IMR-90 (cell line): ENCODE data around the gene SOX2. TPM values are rescaled to one million over a fixed set of nuclear protein-coding genes. Genes with fewer than 3 reads are reported as not detected.

Experiments
- ATAC-seq: fragments of 200-7000 bp; cut with Tn5 transposase; 2 replicates; pipeline ENCODE4 v1.9.1; 2020; ENCODE audit warnings: low read depth, mild to moderate bottlenecking, moderate library complexity
- BruUV-seq: library from RNA; stranded (reverse); fragments of 400-500 nt; replicated peaks from 2 replicates; lab custom pipeline; 2021; lab: Mats Ljungman, UMichigan
- CTCF ChIA-PET: fragments of 300-600 bp; formaldehyde crosslinking; extraction: SDS; loops from one replicate; lab custom pipeline; 2021; ENCODE audit warnings: antibody characterized with exemption; lab: Yijun Ruan, JAX
- POLR2A ChIA-PET: fragments of 300-600 bp; sonication (Branson Sonifier 250); formaldehyde crosslinking; loops from one replicate; lab custom pipeline; 2022; ENCODE audit warnings: antibody characterized with exemption; ENCODE audit not compliant: unreplicated experiment; lab: Charles Lee
- DNase-seq: peaks from one replicate; pipeline ENCODE4 v3.0.0; 2013
- H2AFZ ChIP-seq: replicated peaks from 2 replicates; pipeline ENCODE3; 2013; ENCODE audit warnings: low read length, mild to moderate bottlenecking; ENCODE audit not compliant: poor library complexity
- H2AK5ac ChIP-seq: 2 replicates; pipeline ENCODE4 v1.6.1; 2013; ENCODE audit warnings: low read depth, low read length, inconsistent platforms
- H2AK9ac ChIP-seq: replicated peaks from 2 replicates; pipeline ENCODE3; 2013; ENCODE audit warnings: mild to moderate bottlenecking, low read depth, low read length, moderate library complexity; ENCODE audit not compliant: poor library complexity
- H2BK120ac ChIP-seq: 2 replicates; pipeline ENCODE4 v1.6.1; 2013; ENCODE audit warnings: low read depth, low read length, inconsistent platforms
- H2BK15ac ChIP-seq: 3 replicates; pipeline ENCODE4 v1.6.1; 2013; ENCODE audit warnings: low read depth, low read length, inconsistent platforms
- H2BK20ac ChIP-seq: 2 replicates; pipeline ENCODE4 v1.6.1; 2013; ENCODE audit warnings: low read depth, mild to moderate bottlenecking, inconsistent platforms, low read length, moderate library complexity
- H2BK5ac ChIP-seq: 2 replicates; pipeline ENCODE4 v1.6.1; 2013; ENCODE audit warnings: mild to moderate bottlenecking, low read depth, low read length, inconsistent platforms; ENCODE audit not compliant: poor library complexity, severe bottlenecking
- H3K14ac ChIP-seq: replicated peaks from 2 replicates; pipeline ENCODE4 v1.6.1; 2013; ENCODE audit warnings: low read depth, low read length, inconsistent platforms
- H3K18ac ChIP-seq: 2 replicates; pipeline ENCODE4 v1.6.1; 2013; ENCODE audit warnings: low read depth, low read length, control low read depth
- H3K23ac ChIP-seq: 2 replicates; pipeline ENCODE4 v1.6.1; 2013; ENCODE audit warnings: low read depth, low read length, inconsistent platforms
- H3K27ac ChIP-seq: 2 replicates; pipeline ENCODE4 v1.5.1; 2013; ENCODE audit warnings: mild to moderate bottlenecking, control low read depth, low read length; ENCODE audit not compliant: insufficient read depth
- H3K27me3 ChIP-seq: 2 replicates; pipeline ENCODE4 v1.6.1; 2013; ENCODE audit warnings: low read length; ENCODE audit not compliant: control insufficient read depth, insufficient read depth
- H3K36me3 ChIP-seq: 2 replicates; pipeline ENCODE4 v1.6.1; 2013; ENCODE audit warnings: low read length, mixed read lengths; ENCODE audit not compliant: control insufficient read depth, insufficient read depth
- H3K4ac ChIP-seq: 2 replicates; pipeline ENCODE4 v1.6.1; 2013; ENCODE audit warnings: low read depth, low read length, inconsistent platforms
- H3K4me1 ChIP-seq: 2 replicates; pipeline ENCODE4 v1.6.1; 2013; ENCODE audit warnings: low read length, mixed read lengths; ENCODE audit not compliant: control insufficient read depth, insufficient read depth
- H3K4me2 ChIP-seq: 2 replicates; pipeline ENCODE4 v1.6.1; 2013; ENCODE audit warnings: low read depth, mild to moderate bottlenecking, control low read depth, low read length, moderate library complexity
- H3K4me3 ChIP-seq: 2 replicates; pipeline ENCODE4 v1.5.1; 2013; ENCODE audit warnings: low read depth, mild to moderate bottlenecking, control low read depth, low read length, moderate library complexity; ENCODE audit not compliant: insufficient read depth
- H3K56ac ChIP-seq: 2 replicates; pipeline ENCODE4 v1.6.1; 2013; ENCODE audit warnings: low read length, inconsistent platforms; ENCODE audit not compliant: insufficient read depth; ENCODE audit errors: extremely low read depth
- H3K79me1 ChIP-seq, 2 experiments: 2 replicates each; pipeline ENCODE4 v1.6.1; 2013; ENCODE audit warnings: low read length in 2 of 2, inconsistent platforms in 1 of 2, low read depth in 1 of 2
- H3K9ac ChIP-seq: 2 replicates; pipeline ENCODE4 v1.6.1; 2013; ENCODE audit warnings: low read depth, low read length, control low read depth
- H3K9me1 ChIP-seq: 2 replicates; pipeline ENCODE4 v1.6.1; 2013; ENCODE audit warnings: low read length, inconsistent platforms; ENCODE audit not compliant: insufficient read depth
- H3K9me3 ChIP-seq: 2 replicates; pipeline ENCODE4 v1.6.1; 2013; ENCODE audit warnings: low read length; ENCODE audit not compliant: control insufficient read depth, insufficient read depth
- H4K20me1 ChIP-seq: 2 replicates; pipeline ENCODE4 v1.6.1; 2013; ENCODE audit warnings: low read length, inconsistent platforms; ENCODE audit not compliant: insufficient read depth
- H4K5ac ChIP-seq: 2 replicates; pipeline ENCODE4 v1.6.1; 2013; ENCODE audit warnings: mild to moderate bottlenecking, low read depth, low read length, control low read depth
- H4K8ac ChIP-seq, 2 experiments: 2 replicates each; pipeline ENCODE4 v1.6.1; 2013; ENCODE audit warnings: low read depth in 2 of 2, low read length in 2 of 2, control low read depth in 1 of 2, inconsistent platforms in 1 of 2
- H4K91ac ChIP-seq: 2 replicates; pipeline ENCODE4 v1.6.1; 2013; ENCODE audit warnings: low read depth, low read length, inconsistent platforms; ENCODE audit not compliant: insufficient read depth
- NFE2L2 ChIP-seq: fragments of 150-350 bp; IDR thresholded peaks from 2 replicates; pipeline ENCODE4 v1.6.1; 2016; ENCODE audit warnings: low read depth, mild to moderate bottlenecking, low read length
- RAD21 ChIP-seq: IDR thresholded peaks from 2 replicates; pipeline ENCODE4 v1.6.1; 2012; ENCODE audit warnings: low read length, improper control_type of control experiment
- SMC3 ChIP-seq: fragments of 150-350 bp; IDR thresholded peaks from 2 replicates; pipeline ENCODE4 v1.6.1; 2016; ENCODE audit warnings: low read depth, mild to moderate bottlenecking, antibody characterized with exemption, low read length, moderate library complexity
- WGBS, 2 experiments: methylation state at CpG; one replicate each; pipeline versions ENCODE4 v1.1.5 to v1.1.7; 2013; ENCODE audit warnings: missing lambda C conversion rate in 2 of 2; ENCODE audit not compliant: insufficient read length in 1 of 2; ENCODE audit errors: extremely low coverage in 2 of 2; 5-methylcytosine and 5-hydroxymethylcytosine counted together
- dilution Hi-C: fragments of 300-500 bp; cut with HindIII; formaldehyde crosslinking; loops from one replicate; pipeline ENCODE4 v1.14.3; 2018; ENCODE audit warnings: low sequenced_read_pairs; ENCODE audit not compliant: unreplicated experiment
- in situ Hi-C: fragments of 300-500 bp; cut with MboI; formaldehyde crosslinking; loops from 3 replicates; pipeline ENCODE4 v1.14.3; 2019; ENCODE audit warnings: low sequenced_read_pairs, inconsistent platforms, mixed read lengths
- intact Hi-C: fragments of 100-400 bp; cut with micrococcal nuclease; formaldehyde crosslinking; loops from 2 replicates; pipeline ENCODE4 v1.10.0; 2022
- polyA plus RNA-seq, 3 experiments: library from polyadenylated mRNA; depleted of rRNA; stranded (reverse); fragments of >200 nt; gene quantifications; 2 replicates each; pipeline ENCODE4 v1.2.3, GENCODE V29; 2012; ENCODE audit warnings: low replicate concordance in 1 of 3
- total RNA-seq: library from RNA; depleted of rRNA; stranded (reverse); fragments of >200 nt; gene quantifications from 2 replicates; pipeline ENCODE4 v1.2.3, GENCODE V29; 2012
- TF ChIP-seq, protein P1 (sequence below): conservative IDR thresholded peaks from 2 replicates; pipeline ENCODE4 v1.5.1; 2012; ENCODE audit warnings: mild to moderate bottlenecking, low read depth, low read length, improper control_type of control experiment

Gene SOX2
- total and polyA plus RNA-seq, 2 of the 4 experiments (the other 2 are of a cell fraction) = not detected

DNA sequence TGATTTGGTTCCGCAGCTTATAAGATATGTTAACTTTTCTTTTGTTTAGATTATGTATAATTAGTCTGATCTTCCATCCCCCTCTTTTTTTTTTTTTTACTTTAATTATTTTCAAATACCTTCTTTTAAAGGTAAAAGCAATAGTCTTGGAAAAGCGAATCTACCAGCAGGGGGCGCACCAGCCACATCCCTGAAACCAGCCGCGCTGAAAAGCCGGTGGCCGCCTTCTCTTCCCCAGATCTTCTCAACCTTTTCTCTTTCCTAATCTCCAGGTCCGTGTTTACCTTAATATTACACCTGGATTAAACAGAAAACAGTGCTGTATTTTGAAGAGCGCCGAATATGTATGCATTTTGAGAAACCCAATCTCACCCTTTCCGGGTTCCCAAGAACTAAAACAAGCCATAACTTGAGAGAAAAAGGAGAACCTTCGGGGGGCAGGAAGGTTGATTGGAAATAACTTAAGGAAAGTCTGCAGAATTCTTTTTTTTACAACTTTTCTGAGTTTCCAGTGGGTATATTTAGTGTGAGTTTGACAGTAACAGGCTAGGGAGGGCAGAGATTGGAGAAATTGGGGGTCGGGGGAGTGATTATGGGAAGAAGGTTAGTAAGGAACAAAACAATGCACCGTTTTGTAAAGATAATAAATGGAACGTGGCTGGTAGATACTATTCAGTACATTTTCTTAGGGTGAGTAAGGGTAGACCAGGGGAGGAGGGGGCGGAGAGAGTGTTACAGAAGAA, 2.0 kb upstream of the SOX2 start:
- Histone ChIP-seq H3K27ac (no peak overlapping the region), H3K9ac (no peak overlapping the region), H2BK20ac (no peak overlapping the region), H4K91ac (no peak overlapping the region), H3K14ac (no peak overlapping the region), H2AK5ac (no peak overlapping the region), H3K79me1 (no peaks in the 10 kb centered on the region), H2BK15ac (no peak overlapping the region), H3K23ac (no peak overlapping the region), H3K4me3 (no peak overlapping the region), H2BK120ac (no peak overlapping the region), H4K20me1 (no peaks in the 10 kb centered on the region), H3K9me3 (no peaks in the 10 kb centered on the region), H3K36me3 (no peaks in the 10 kb centered on the region), H3K56ac (no peak overlapping the region), H2AFZ (no peak overlapping the region), H4K8ac (no peak overlapping the region), H2BK5ac (no peak overlapping the region), H3K9me1 (no peaks in the 10 kb centered on the region), H3K4me1 (no peaks in the 10 kb centered on the region), H3K4ac (no peak overlapping the region), H3K27me3 (peaks cover 47% of the 10 kb centered on the region), H3K18ac (no peak overlapping the region), H2AK9ac (no peak overlapping the region), H4K5ac (no peak overlapping the region), H3K4me2 (no peak overlapping the region)
- in situ Hi-C loops = loop anchor here (5.0 kb wide), 1 partner anchor 978 kb away; no protein-coding TSS in a partner anchor
- ChIA-PET CTCF (interaction anchor here (0.6 to 1.3 kb wide), 5 partner anchors 867 to 1373 kb away, joined by 3 to 16 read pairs (median 4); no protein-coding TSS in a partner anchor), POLR2A (no interaction called here)
- TF ChIP-seq SMC3 (peak; percentile 69), RAD21 (peak; percentile 61), NFE2L2 (no peak)
- TF ChIP-seq, protein P1, sequence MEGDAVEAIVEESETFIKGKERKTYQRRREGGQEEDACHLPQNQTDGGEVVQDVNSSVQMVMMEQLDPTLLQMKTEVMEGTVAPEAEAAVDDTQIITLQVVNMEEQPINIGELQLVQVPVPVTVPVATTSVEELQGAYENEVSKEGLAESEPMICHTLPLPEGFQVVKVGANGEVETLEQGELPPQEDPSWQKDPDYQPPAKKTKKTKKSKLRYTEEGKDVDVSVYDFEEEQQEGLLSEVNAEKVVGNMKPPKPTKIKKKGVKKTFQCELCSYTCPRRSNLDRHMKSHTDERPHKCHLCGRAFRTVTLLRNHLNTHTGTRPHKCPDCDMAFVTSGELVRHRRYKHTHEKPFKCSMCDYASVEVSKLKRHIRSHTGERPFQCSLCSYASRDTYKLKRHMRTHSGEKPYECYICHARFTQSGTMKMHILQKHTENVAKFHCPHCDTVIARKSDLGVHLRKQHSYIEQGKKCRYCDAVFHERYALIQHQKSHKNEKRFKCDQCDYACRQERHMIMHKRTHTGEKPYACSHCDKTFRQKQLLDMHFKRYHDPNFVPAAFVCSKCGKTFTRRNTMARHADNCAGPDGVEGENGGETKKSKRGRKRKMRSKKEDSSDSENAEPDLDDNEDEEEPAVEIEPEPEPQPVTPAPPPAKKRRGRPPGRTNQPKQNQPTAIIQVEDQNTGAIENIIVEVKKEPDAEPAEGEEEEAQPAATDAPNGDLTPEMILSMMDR = peak; percentile 73
- DNase-seq (peak; percentile 44), ATAC-seq (peak; percentile 53; the same call in 1 of the 2 replicates)
- dilution Hi-C loops = no loop called here
- intact Hi-C loops = loop anchor here (1.0 kb wide), 1 partner anchor 974 kb away; no protein-coding TSS in a partner anchor
- WGBS, 2 experiments = 20% methylated on average over 1 of the region's 16 CpGs; no CpG with 5 or more reads in 1 of the 2 experiments
- BruUV-seq = no TSS peak
